AG09309 (cell line): ENCODE results near the gene PDPK1.
A peak's percentile ranks its signal among the peaks of the same experiment; 100 is the strongest.
"Not testable (repeated sequence)": the region's sequence is repeated elsewhere in the genome, so short reads cannot be mapped to it uniquely, and the experiment has no call there.

ENCODE experiments used
- DNase-seq: peaks from one replicate; pipeline ENCODE4 v3.0.0-alpha.2; 2010; ENCODE audit warnings: low read depth
- H3K4me3 ChIP-seq: 2 replicates; pipeline ENCODE4 v1.5.1; 2011; ENCODE audit warnings: mild to moderate bottlenecking, low read depth, low read length, moderate library complexity; ENCODE audit not compliant: control insufficient read depth
- CTCF ChIP-seq: IDR thresholded peaks from 2 replicates; pipeline ENCODE4 v1.5.1; 2011; ENCODE audit warnings: mild to moderate bottlenecking, low read depth, low read length, inconsistent platforms; ENCODE audit not compliant: insufficient read depth, control insufficient read depth; ENCODE audit errors: missing control alignments

The PDPK1 gene

GRCh38 chr16:2535625-2536013 lies 2.2 kb upstream of the PDPK1 start:
- H3K4me3 ChIP-seq: no peak overlapping the region
- peak; percentile 55 for DNase-seq
- no peak for TF ChIP-seq CTCF

DNA sequence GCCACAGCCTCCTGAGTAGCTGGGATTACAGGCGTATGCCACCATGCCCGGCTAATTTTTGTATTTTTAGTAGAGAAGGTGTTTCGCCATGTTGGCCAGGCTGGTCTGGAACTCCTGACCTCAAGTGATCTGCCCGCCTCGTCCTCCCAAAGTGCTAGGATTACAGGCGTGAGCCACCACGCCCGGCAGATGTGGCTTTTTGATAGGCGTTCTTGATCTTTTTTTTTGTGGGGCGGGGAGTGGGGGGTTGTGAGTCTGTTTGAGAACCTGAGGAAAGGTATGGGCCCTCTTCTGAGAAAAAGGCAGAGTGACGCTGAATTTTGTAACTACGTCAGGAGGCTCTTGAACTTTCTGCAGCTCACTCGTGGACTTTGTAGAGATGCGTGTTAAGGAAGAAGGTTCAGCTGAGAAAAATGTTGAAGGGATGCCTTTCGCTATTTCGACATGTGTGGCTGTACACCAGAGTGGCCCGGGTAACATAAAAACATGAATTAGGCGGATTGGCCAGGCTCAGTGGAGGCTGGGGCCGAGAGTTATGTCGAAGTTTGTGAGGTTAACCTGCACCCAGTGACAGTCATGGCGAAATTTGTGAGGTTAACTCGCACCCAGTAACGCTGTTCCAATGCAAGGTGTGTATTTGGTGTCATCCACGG lies 1.5 kb downstream of the PDPK1 start:
- DNase-seq, H3K4me3 ChIP-seq: not testable (repeated sequence)

DNA sequence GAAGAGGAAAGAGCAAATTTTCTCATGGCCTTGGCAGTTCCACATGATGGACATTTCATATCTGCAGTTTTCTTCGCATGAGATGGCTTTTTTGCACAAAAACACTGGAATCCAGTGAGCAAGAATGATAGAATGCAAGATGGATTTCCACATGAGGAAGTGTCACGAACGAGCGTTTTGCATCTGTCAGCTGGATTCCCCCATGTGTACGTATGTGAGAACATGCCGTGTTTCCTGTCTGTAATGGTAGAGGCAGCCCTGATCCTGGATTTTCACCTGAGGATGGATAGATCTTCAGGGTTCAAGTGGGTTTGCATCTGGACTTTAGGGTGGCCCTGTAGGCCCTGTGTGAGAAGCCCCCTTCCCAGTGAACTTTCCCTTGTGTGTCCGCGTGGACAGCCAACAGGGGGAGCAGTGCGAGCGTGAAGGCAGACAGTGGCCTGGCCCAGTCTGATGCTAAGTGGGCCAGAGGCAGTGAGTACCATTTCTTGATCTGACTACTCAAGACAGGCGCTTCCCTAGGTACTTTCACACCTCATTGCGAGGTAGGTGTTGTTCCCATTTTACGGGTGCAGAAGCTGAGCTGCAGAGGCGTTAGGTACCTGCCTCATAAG lies 2.1 kb downstream of the PDPK1 start:
- DNase-seq, H3K4me3 ChIP-seq: not testable (repeated sequence)
- peak; percentile 38 for TF ChIP-seq CTCF

GRCh38 chr16:2540912-2541311 lies 3.1 kb downstream of the PDPK1 start:
- not testable (repeated sequence) for H3K4me3 ChIP-seq, DNase-seq

DNA sequence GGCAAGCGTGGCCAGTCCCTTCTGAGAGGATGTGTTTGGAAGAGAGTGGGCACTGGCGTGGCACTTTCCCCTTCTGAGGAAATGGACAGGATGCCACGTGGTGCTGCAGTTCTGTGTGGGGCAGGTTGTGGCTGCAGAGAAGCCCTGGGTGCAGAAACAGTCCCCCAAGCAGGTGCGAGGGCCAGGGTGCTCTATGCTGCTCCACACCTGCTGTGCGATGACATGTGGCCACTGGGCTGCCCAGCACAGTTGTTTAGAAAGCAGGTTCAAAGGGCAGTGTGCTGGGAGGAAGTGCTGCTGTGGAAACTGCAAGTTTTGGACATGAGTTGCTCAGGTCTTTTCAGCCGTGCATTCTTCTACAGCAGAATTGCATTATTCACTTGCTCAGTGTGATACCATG lies 3.6 kb downstream of the PDPK1 start:
- H3K4me3 ChIP-seq: not testable (repeated sequence)

GRCh38 chr16:2543771-2544170 lies 6.0 kb downstream of the PDPK1 start:
- not testable (repeated sequence) for H3K4me3 ChIP-seq, DNase-seq

More for the DNA sequence above, 3.6 kb downstream of the PDPK1 start:
- DNase-seq: not testable (repeated sequence)

GRCh38 chr16:2550283-2550878 lies 12.6 kb downstream of the PDPK1 start:
- not testable (repeated sequence) for H3K4me3 ChIP-seq, DNase-seq

DNA sequence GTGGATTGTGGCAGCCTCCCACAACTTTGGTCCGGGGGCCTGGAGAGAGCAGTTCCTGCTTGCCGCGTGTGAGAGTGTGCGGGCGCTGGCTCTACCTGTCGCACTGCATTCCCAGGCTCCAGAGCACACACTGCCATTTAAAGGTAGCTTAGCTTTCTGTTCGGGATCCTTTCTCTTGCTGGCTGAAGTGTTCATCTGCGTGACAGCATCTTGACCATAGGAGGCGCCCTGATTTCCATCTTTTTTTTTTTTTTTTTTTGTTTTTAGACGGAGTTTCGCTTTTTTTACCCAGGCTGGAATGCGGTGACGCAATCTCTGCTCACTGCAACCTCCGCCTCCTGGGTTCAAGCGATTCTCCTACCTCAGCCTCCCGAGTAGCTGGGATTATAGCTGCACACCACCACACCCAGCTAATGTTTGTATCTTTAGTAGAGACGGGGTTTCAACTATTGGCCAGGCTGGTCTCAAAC lies 13.6 kb downstream of the PDPK1 start:
- DNase-seq: not testable (repeated sequence)
- peak; percentile 6 for TF ChIP-seq CTCF

GRCh38 chr16:2554709-2555425 lies 17.0 kb downstream of the PDPK1 start:
- DNase-seq, H3K4me3 ChIP-seq: not testable (repeated sequence)

More for the DNA sequence above, 13.6 kb downstream of the PDPK1 start:
- H3K4me3 ChIP-seq: not testable (repeated sequence)

DNA sequence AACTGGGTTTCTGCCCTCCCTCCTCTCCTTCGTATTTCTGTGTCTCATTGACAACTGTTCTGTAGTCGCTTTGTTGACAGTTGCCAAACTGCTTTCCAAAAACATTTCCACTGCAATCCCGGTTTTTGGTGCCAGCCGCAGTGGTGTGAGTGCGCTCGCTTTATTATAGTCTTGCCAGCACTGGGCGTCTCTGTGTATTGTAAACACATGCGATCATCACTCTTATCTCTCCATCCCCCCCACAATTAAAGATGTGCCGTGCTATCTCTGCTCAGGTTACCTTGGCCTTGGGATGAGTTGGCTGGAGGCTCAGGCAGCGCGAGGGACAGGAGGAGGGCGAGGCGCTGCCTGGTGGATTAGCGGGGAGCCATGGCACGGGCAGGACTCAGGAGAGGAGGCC lies 19.3 kb downstream of the PDPK1 start:
- DNase-seq, H3K4me3 ChIP-seq: not testable (repeated sequence)

- not testable (repeated sequence) for H3K4me3 ChIP-seq, DNase-seq
Observed at GRCh38 chr16:2560131-2560797, 22.4 kb downstream of the PDPK1 start.
